ENCODE measurements around the gene PCDHGA4. TPM values are rescaled to one million over a fixed set of nuclear protein-coding genes. Genes with fewer than 3 reads are reported as not detected.

Gene PCDHGA4
- total and polyA plus RNA-seq, 2 of the 8 experiments (the other 6 are each of a cell fraction or from before 2014, with no cell fraction given), result 1.4 to 1.9 TPM

GRCh38 chr5:141343953-141344463, 10.8 kb upstream of the PCDHGA4 start:
- Histone ChIP-seq H3K4me3 (ENCODE audit: extremely low read depth in 1 of 4, insufficient read depth in 2 of 4, low read depth in 3 of 4, low read length in 4 of 4) (no peak overlapping the region; a peak in 1 of 8 replicates), H4K8ac (ENCODE audit: extremely low read depth, insufficient read depth, low read length) (no peak overlapping the region; the same call in 1 of the 2 replicates), H2BK15ac (ENCODE audit: low read length) (no peak overlapping the region), H3K9me3 (ENCODE audit: insufficient read depth in 2 of 2, low read depth in 1 of 2, low read length in 1 of 2) (peaks cover 30 to 41% of the 10 kb centered on the region in 2 experiments; a peak in 3 of 4 replicates), H2BK120ac (replicated peaks; ENCODE audit: low read depth, low read length) (no peak overlapping the region), H3K79me1 (ENCODE audit: low read depth, low read length) (no peaks in the 10 kb centered on the region), H3K23ac (ENCODE audit: insufficient read length) (no peak overlapping the region), H3K79me2 (ENCODE audit: control insufficient read depth in 1 of 2, insufficient read depth in 2 of 2, low read length in 2 of 2) (no peaks in the 10 kb centered on the region), H4K91ac (replicated peaks; ENCODE audit: insufficient read length, low read length) (no peak overlapping the region), H3K56ac (replicated peaks; ENCODE audit: insufficient read length, low read depth, low read length) (no peak overlapping the region), H2AFZ (ENCODE audit: low read length) (peak overlapping the region; percentile 11; the same call in 1 of the 2 replicates), H3K14ac (ENCODE audit: insufficient read length) (no peak overlapping the region), H3K4ac (replicated peaks; ENCODE audit: insufficient read length, low read depth, low read length) (no peak overlapping the region), H3K27me3 (replicated peaks in 1 of 4; ENCODE audit: control insufficient read depth in 3 of 4, extremely low read depth in 1 of 4, insufficient read depth in 3 of 4, low read length in 3 of 4) (no peaks in the 10 kb centered on the region), H3K18ac (ENCODE audit: extremely low read depth, low read length) (no peak overlapping the region), H3K9ac (replicated peaks in 1 of 4; ENCODE audit: extremely low read depth in 1 of 4, low read depth in 3 of 4, low read length in 3 of 4) (no peak overlapping the region), H3K23me2 (ENCODE audit: low read depth, low read length) (no peaks in the 10 kb centered on the region), H3K4me2 (ENCODE audit: insufficient read depth in 1 of 2, low read depth in 2 of 2, low read length in 2 of 2) (no peak overlapping the region), H2BK12ac (ENCODE audit: low read depth, low read length) (no peak overlapping the region), H4K20me1 (replicated peaks in 1 of 2; ENCODE audit: control insufficient read depth in 1 of 2, insufficient read depth in 2 of 2, low read length in 2 of 2) (no peaks in the 10 kb centered on the region), H2AK5ac (ENCODE audit: low read depth, low read length) (no peak overlapping the region), H3K4me1 (replicated peaks in 1 of 4; ENCODE audit: control insufficient read depth in 3 of 4, insufficient read depth in 4 of 4, low read length in 3 of 4) (no peaks in the 10 kb centered on the region), H2BK20ac (ENCODE audit: low read length) (no peak overlapping the region), H2BK5ac (ENCODE audit: low read depth, low read length) (no peak overlapping the region), H4K5ac (ENCODE audit: insufficient read length, low read depth, low read length) (no peak overlapping the region), H3K27ac (ENCODE audit: low read depth, low read length) (no peak overlapping the region), H3K36me3 (ENCODE audit: control insufficient read depth in 2 of 4, insufficient read depth in 4 of 4, low read length in 3 of 4) (no peaks in the 10 kb centered on the region; a peak in 2 of 8 replicates)
- ChIA-PET CTCF (ENCODE audit: partially characterized antibody) (interaction anchor here (0.7 to 4.8 kb wide), 49 partner anchors 9 to 223 kb away, joined by 3 to 21 read pairs (median 5); partner anchors contain the start of genes PCDHB10, PCDHB14, PCDHB15 and PCDHB4), POLR2A (ENCODE audit: partially characterized antibody) (interaction anchor here (1.0 kb wide), 2 partner anchors 69 to 170 kb away, joined by 3 read pairs; partner anchors contain the start of gene PCDHGA10)
- FAIRE-seq, result no peak
- no peak for DNase-seq (ENCODE audit: low read depth in 1 of 2, low spot score in 2 of 2)
- WGBS, 2 experiments (ENCODE audit: extremely low coverage in 1 of 2, insufficient coverage in 1 of 2, insufficient read length in 1 of 2, insufficient replicate concordance in 2 of 2, low coverage in 1 of 2, low lambda C conversion rate in 2 of 2, missing lambda C conversion rate in 1 of 2), result 93% methylated on average over 31 of the region's 31 CpGs; no CpG with 5 or more reads in 1 of the 2 experiments

Data from H1 (cell line).